Osteocyte (in vitro differentiated cells): ENCODE results near the gene ANKRD13A. TPM values are rescaled to one million over a fixed set of nuclear protein-coding genes. Genes with fewer than 3 reads are reported as not detected.
"Not testable (repeated sequence)": the region's sequence is repeated elsewhere in the genome, so short reads cannot be mapped to it uniquely, and the experiment has no call there.

Experiments used
- DNase-seq: peaks from one replicate; pipeline ENCODE4 v3.0.0; 2021; ENCODE audit warnings: mixed read lengths; ENCODE audit not compliant: unreplicated experiment; ENCODE audit errors: extremely low spot score
- H3K27ac Mint-ChIP-seq: one replicate; pipeline ENCODE4 v1.8.0; 2021; ENCODE audit warnings: mild to moderate bottlenecking, mixed read lengths; ENCODE audit not compliant: unreplicated experiment
- H3K27me3 Mint-ChIP-seq: one replicate; pipeline ENCODE4 v1.8.0; 2021; ENCODE audit warnings: mixed read lengths; ENCODE audit not compliant: unreplicated experiment
- H3K36me3 Mint-ChIP-seq: one replicate; pipeline ENCODE4 v1.8.0; 2021; ENCODE audit warnings: mixed read lengths; ENCODE audit not compliant: unreplicated experiment
- H3K4me1 Mint-ChIP-seq: one replicate; pipeline ENCODE4 v1.8.0; 2021; ENCODE audit warnings: mixed read lengths; ENCODE audit not compliant: unreplicated experiment
- H3K4me3 Mint-ChIP-seq: one replicate; pipeline ENCODE4 v1.8.0; 2021; ENCODE audit warnings: mild to moderate bottlenecking, moderate library complexity, mixed read lengths; ENCODE audit not compliant: unreplicated experiment
- H3K9me3 Mint-ChIP-seq: one replicate; pipeline ENCODE4 v1.8.0; 2021; ENCODE audit warnings: mixed read lengths; ENCODE audit not compliant: unreplicated experiment
- CTCF ChIP-seq: fragments of 200-600 bp; sonication (generic); IDR thresholded peaks from 2 replicates; pipeline ENCODE4 v1.5.0; 2021; ENCODE audit warnings: antibody characterized with exemption, mild to moderate bottlenecking, moderate library complexity
- total RNA-seq: library from RNA; stranded (reverse); gene quantifications from 2 replicates; pipeline ENCODE4 v1.2.1, GENCODE V29; 2021

Gene ANKRD13A
- total RNA-seq, 1 donor from 2014 or later, result 43.5 TPM

GRCh38 chr12:110080410-110080809 is 81.2 kb downstream of the ANKRD13A start:
- H3K4me3 Mint-ChIP-seq, result no peak overlapping the region
- no peak overlapping the region for H3K27ac Mint-ChIP-seq
- peaks cover 3% of the 10 kb centered on the region for H3K4me1 Mint-ChIP-seq
- DNase-seq, result no peak
- peaks cover 8% of the 10 kb centered on the region for H3K27me3 Mint-ChIP-seq
- H3K36me3 Mint-ChIP-seq, result no peaks in the 10 kb centered on the region
- H3K9me3 Mint-ChIP-seq, result no peaks in the 10 kb centered on the region
- TF ChIP-seq CTCF, result no peak

- no peak for TF ChIP-seq CTCF
- H3K9me3 Mint-ChIP-seq, result no peaks in the 10 kb centered on the region
- no peak overlapping the region for H3K4me3 Mint-ChIP-seq
- peaks cover 22% of the 10 kb centered on the region for H3K27me3 Mint-ChIP-seq
- peaks cover 3% of the 10 kb centered on the region for H3K4me1 Mint-ChIP-seq
- no peak overlapping the region for H3K27ac Mint-ChIP-seq
- H3K36me3 Mint-ChIP-seq, result no peaks in the 10 kb centered on the region
- DNase-seq, result no peak
Measured at GRCh38 chr12:110084314-110085015, 85.2 kb downstream of the ANKRD13A start.

- not testable (repeated sequence) for H3K9me3 Mint-ChIP-seq, H3K4me3 Mint-ChIP-seq, H3K36me3 Mint-ChIP-seq
Measured at GRCh38 chr12:110088216-110088615, 89.0 kb downstream of the ANKRD13A start.

GRCh38 chr12:110088936-110089335 is 89.7 kb downstream of the ANKRD13A start:
- peaks cover 38% of the 10 kb centered on the region for H3K27me3 Mint-ChIP-seq
- H3K36me3 Mint-ChIP-seq, result no peaks in the 10 kb centered on the region
- H3K4me3 Mint-ChIP-seq, result no peak overlapping the region
- no peak for DNase-seq
- no peaks in the 10 kb centered on the region for H3K9me3 Mint-ChIP-seq
- no peak overlapping the region for H3K27ac Mint-ChIP-seq
- TF ChIP-seq CTCF, result no peak
- H3K4me1 Mint-ChIP-seq, result no peaks in the 10 kb centered on the region

More at GRCh38 chr12:110088216-110088615, 89.0 kb downstream of the ANKRD13A start:
- H3K27me3 Mint-ChIP-seq, result peaks cover 35% of the 10 kb centered on the region
- H3K4me1 Mint-ChIP-seq, H3K27ac Mint-ChIP-seq, DNase-seq: not testable (repeated sequence)

Other genes with a start within 250 kb of the ANKRD13A start
- 1.3 and 1.6 TPM in 2 replicates for gene TRPV4, start 166.0 kb upstream of the ANKRD13A start, total RNA-seq
- gene GLTP, start 118.9 kb upstream of the ANKRD13A start, total RNA-seq, result 33.8 and 34.5 TPM in 2 replicates
- 14.4 and 15.7 TPM in 2 replicates for gene TCHP, start 99.2 kb upstream of the ANKRD13A start, total RNA-seq
- 49.6 and 52.6 TPM in 2 replicates for gene GIT2, start 3.1 kb upstream of the ANKRD13A start, total RNA-seq
- gene C12orf76, start 49.1 kb downstream of the ANKRD13A start, total RNA-seq, result 13.7 and 14.5 TPM in 2 replicates
- 13.1 TPM in 2 replicates for gene IFT81, start 124.9 kb downstream of the ANKRD13A start, total RNA-seq